GM23338 (cell line): Measurements from ENCODE around the gene ACSS3.

ENCODE experiments used
- CREB1 ChIP-seq: fragments of 250-450 bp; sonication (Bioruptor Pico); IDR thresholded peaks from 2 replicates; pipeline ENCODE4 v1.5.0; 2020; ENCODE audit warnings: low read depth, mild to moderate bottlenecking, moderate library complexity
- EZH2 ChIP-seq: fragments of 200-600 bp; sonication (generic); IDR thresholded peaks from one replicate; pipeline ENCODE4 v1.8.0; 2017; ENCODE audit warnings: antibody characterized with exemption, mild to moderate bottlenecking, low read depth; ENCODE audit not compliant: unreplicated experiment
- EZH2phosphoT487 ChIP-seq: fragments of 200-600 bp; sonication (generic); IDR thresholded peaks from one replicate; pipeline ENCODE4 v1.8.1; 2018; ENCODE audit warnings: antibody characterized with exemption; ENCODE audit not compliant: unreplicated experiment
- JUNB ChIP-seq: IDR thresholded peaks from one replicate; pipeline ENCODE4 v1.6.1; 2016; ENCODE audit warnings: antibody characterized with exemption; ENCODE audit not compliant: unreplicated experiment
- POLR2AphosphoS5 ChIP-seq: IDR thresholded peaks from 2 replicates; pipeline ENCODE4 v1.6.1; 2016; ENCODE audit warnings: antibody characterized with exemption, low read depth
- REST ChIP-seq: IDR thresholded peaks from one replicate; pipeline ENCODE4 v1.6.1; 2018; ENCODE audit warnings: antibody characterized with exemption; ENCODE audit not compliant: unreplicated experiment
- TF ChIP-seq, protein P1 (sequence below), 2 experiments: fragments of 200-600 bp in 1 of 2; sonication (generic) in 1 of 2; conservative IDR thresholded peaks; 2 replicates each; pipeline versions ENCODE4 v1.5.1 to v1.6.1; 2016 to 2017; ENCODE audit warnings: antibody characterized with exemption in 2 of 2, low read depth in 2 of 2, mild to moderate bottlenecking in 2 of 2, moderate library complexity in 1 of 2
- TF ChIP-seq, protein P2 (sequence below): fragments of 250-450 bp; sonication (Bioruptor Pico); IDR thresholded peaks from 2 replicates; pipeline ENCODE4 v1.5.0; 2020; ENCODE audit warnings: mild to moderate bottlenecking, moderate library complexity

DNA sequence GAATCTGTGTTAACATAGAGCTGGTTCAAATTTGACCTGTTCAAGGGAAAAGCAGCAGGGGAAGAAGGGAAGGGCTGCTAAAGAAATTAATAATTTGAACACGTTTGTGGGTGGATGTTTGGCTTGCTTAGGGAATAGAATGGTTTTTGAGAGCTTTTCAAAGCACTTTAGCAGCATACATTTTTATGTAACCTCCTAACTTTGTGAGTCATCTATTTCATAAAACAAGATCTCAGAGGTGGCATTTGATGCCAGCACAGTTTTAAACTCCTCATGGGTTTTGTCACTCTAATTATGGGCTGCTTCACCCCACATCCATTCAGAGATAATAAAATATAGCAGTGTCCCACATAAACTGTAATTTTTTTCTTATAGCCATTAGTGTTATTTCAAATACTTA is 143.8 kb downstream of the ACSS3 start:
- TF ChIP-seq POLR2AphosphoS5: no peak
- TF ChIP-seq, protein P1, sequence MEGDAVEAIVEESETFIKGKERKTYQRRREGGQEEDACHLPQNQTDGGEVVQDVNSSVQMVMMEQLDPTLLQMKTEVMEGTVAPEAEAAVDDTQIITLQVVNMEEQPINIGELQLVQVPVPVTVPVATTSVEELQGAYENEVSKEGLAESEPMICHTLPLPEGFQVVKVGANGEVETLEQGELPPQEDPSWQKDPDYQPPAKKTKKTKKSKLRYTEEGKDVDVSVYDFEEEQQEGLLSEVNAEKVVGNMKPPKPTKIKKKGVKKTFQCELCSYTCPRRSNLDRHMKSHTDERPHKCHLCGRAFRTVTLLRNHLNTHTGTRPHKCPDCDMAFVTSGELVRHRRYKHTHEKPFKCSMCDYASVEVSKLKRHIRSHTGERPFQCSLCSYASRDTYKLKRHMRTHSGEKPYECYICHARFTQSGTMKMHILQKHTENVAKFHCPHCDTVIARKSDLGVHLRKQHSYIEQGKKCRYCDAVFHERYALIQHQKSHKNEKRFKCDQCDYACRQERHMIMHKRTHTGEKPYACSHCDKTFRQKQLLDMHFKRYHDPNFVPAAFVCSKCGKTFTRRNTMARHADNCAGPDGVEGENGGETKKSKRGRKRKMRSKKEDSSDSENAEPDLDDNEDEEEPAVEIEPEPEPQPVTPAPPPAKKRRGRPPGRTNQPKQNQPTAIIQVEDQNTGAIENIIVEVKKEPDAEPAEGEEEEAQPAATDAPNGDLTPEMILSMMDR (conservative IDR thresholded peaks at IDR 0.05; ENCODE audit: low read depth in 2 of 2): no peak
- TF ChIP-seq CREB1 (CRISPR knock-in tag): no peak
- TF ChIP-seq REST: no peak
- TF ChIP-seq, protein P2, sequence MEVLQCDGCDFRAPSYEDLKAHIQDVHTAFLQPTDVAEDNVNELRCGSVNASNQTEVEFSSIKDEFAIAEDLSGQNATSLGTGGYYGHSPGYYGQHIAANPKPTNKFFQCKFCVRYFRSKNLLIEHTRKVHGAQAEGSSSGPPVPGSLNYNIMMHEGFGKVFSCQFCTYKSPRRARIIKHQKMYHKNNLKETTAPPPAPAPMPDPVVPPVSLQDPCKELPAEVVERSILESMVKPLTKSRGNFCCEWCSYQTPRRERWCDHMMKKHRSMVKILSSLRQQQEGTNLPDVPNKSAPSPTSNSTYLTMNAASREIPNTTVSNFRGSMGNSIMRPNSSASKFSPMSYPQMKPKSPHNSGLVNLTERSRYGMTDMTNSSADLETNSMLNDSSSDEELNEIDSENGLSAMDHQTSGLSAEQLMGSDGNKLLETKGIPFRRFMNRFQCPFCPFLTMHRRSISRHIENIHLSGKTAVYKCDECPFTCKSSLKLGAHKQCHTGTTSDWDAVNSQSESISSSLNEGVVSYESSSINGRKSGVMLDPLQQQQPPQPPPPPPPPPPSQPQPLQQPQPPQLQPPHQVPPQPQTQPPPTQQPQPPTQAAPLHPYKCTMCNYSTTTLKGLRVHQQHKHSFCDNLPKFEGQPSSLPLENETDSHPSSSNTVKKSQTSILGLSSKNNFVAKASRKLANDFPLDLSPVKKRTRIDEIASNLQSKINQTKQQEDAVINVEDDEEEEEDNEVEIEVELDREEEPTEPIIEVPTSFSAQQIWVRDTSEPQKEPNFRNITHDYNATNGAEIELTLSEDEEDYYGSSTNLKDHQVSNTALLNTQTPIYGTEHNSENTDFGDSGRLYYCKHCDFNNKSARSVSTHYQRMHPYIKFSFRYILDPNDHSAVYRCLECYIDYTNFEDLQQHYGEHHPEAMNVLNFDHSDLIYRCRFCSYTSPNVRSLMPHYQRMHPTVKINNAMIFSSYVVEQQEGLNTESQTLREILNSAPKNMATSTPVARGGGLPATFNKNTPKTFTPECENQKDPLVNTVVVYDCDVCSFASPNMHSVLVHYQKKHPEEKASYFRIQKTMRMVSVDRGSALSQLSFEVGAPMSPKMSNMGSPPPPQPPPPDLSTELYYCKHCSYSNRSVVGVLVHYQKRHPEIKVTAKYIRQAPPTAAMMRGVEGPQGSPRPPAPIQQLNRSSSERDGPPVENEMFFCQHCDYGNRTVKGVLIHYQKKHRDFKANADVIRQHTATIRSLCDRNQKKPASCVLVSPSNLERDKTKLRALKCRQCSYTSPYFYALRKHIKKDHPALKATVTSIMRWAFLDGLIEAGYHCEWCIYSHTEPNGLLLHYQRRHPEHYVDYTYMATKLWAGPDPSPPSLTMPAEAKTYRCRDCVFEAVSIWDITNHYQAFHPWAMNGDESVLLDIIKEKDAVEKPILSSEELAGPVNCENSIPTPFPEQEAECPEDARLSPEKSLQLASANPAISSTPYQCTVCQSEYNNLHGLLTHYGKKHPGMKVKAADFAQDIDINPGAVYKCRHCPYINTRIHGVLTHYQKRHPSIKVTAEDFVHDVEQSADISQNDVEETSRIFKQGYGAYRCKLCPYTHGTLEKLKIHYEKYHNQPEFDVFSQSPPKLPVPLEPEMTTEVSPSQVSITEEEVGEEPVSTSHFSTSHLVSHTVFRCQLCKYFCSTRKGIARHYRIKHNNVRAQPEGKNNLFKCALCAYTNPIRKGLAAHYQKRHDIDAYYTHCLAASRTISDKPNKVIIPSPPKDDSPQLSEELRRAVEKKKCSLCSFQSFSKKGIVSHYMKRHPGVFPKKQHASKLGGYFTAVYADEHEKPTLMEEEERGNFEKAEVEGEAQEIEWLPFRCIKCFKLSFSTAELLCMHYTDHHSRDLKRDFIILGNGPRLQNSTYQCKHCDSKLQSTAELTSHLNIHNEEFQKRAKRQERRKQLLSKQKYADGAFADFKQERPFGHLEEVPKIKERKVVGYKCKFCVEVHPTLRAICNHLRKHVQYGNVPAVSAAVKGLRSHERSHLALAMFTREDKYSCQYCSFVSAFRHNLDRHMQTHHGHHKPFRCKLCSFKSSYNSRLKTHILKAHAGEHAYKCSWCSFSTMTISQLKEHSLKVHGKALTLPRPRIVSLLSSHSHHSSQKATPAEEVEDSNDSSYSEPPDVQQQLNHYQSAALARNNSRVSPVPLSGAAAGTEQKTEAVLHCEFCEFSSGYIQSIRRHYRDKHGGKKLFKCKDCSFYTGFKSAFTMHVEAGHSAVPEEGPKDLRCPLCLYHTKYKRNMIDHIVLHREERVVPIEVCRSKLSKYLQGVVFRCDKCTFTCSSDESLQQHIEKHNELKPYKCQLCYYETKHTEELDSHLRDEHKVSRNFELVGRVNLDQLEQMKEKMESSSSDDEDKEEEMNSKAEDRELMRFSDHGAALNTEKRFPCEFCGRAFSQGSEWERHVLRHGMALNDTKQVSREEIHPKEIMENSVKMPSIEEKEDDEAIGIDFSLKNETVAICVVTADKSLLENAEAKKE (CRISPR knock-in tag): no peak
- TF ChIP-seq EZH2: no peak
- no peak for TF ChIP-seq JUNB
- TF ChIP-seq EZH2phosphoT487: no peak
